GM19395 (cell line): ENCODE data around the gene TXNL1.
"Not testable (repeated sequence)": the region's sequence is repeated elsewhere in the genome, so short reads cannot be mapped to it uniquely, and the experiment has no call there.

Experiments
- ATAC-seq: cut with Tn5 transposase; IDR thresholded peaks from one replicate; pipeline ENCODE4 v1.9.1; 2021; ENCODE audit warnings: mild to moderate bottlenecking, moderate library complexity; ENCODE audit not compliant: unreplicated experiment

Gene TXNL1

DNA sequence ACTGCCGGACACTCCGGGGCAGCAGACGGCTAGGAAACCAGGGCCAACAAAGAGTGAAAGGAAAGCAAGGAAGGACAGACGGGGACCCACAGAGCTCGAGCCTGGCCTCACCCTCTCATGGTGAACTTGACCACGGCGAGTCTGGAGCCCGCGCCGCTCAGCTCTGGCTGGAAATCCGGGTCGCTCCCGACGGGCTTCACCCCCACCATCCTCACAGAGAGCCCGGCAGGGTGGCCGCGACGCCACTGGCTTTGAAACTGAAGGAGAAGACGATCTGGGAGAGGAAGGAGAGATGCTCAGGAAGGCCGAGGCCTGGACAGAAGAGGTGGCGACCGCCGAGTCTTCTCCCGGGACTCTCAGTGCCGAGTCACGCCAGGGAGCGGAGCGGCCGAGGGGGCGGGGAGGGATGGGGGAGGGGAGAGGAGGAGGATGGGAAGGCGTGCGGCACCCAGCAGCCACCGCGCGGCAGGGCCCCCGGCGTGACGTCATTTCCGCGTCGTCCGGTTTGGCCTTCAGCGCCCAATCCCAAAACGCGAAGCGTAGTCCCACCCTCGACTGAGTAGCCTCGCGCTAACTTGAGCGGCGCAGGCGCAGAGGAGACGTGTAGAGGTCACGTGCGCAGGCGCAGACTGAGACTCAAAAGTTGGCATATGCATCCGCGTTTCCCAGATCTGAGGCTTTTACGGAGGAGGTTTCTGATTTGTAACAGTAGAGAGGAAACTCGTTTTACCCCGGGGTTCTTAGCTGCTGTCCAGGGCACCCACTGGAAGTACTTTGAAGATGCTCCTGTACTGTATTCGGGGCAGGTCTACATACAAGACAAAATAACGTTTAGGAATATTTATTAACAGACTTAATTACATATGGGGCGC, at the start of gene TXNL1:
TXNL1 (minus strand) TSS at position 361 of the 872 bp plus-strand sequence; CDS start at position 209, 152 bp downstream.
- ATAC-seq = peak; percentile 92

DNA sequence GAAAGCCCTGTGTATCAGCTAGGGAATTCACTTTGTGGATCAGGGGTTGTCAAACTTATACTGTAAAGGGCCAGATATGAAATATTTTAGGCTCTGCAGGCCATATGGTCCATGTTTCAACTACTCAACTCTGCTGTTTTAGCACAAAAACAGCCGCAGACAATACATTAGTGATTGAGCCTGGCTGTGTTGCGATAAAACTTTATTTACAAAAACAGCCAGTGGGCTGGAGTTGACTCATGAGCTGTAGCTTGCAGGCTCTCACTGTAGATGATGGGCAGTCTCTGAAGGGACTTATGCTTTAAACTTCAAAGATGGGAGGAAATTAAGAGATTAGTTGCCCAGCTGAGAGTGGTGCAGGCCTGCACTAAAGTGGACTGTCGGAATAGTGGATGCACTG, 45.9 kb upstream of the TXNL1 start:
- no peak for ATAC-seq

DNA sequence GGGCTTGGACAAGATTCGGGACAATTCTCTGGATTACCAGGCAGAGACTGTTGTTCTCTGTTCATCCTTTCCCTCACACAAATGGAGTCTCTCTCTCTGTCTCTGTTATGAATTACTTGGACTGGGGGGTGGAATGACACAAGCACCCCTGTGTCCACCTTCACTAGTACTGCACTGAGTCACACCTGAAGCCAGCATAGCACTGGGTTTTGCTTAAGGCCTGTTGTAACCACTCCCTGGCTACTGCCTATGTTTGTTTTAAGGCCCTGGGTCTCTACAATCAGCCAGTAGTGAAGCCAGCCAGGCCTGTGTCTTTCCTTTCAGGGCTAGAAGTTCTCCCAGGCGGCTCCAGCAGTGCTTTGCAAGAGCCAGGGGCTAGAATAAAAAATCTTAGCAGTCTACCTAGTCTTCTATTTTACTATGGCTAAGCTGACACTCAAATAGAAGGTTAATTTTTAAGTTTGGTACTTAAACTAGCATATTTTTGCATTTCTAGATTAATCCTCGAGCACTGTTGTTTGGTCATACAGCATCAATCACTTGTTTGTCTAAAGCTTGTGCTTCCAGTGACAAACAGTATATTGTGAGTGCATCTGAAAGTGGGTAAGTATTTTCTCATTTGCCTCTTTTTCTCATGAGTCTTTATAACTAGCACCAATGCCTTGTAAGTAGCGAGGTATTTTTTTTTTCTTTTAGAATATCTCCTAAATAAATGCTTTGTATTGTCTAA, 40.6 kb upstream of the TXNL1 start:
- ATAC-seq = no peak

DNA sequence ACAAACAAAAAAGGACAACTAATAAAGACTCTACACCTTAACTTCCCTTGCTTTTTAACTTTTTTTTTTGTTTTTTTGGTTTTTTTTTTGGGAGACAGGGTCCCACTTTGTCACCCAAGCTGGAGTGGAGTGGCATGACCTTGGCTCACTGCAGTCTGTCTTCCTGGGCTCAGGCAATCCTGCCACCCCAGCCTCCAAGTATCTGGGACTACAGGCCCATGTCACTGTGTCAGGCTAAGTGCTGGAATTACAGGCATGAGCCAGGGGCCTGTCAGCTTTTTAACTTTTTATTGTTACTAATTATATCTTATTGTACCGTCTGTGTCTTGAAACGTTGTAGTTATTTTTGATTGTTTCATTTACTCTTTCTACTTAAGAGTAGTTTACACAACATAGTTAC, 38.2 kb upstream of the TXNL1 start:
- ATAC-seq = no peak

DNA sequence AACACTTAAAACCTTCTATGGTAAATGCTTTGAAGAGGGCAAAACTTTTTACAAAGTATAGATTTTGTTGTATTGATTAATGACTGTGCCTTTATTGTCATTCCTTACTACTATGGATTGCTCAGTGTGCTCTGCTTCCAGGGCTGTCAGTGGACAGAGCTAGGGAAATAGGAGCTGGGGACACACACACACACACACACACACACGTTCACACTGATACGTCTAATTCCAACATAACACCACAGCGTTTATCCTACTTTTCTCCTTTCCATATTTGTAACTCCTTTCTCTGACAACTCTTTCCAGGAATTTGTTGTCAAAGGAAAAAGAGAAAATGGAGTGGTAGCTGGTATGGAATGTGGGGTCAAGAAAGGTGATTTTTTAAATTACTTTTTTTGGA, 34.6 kb upstream of the TXNL1 start:
- no peak for ATAC-seq

DNA sequence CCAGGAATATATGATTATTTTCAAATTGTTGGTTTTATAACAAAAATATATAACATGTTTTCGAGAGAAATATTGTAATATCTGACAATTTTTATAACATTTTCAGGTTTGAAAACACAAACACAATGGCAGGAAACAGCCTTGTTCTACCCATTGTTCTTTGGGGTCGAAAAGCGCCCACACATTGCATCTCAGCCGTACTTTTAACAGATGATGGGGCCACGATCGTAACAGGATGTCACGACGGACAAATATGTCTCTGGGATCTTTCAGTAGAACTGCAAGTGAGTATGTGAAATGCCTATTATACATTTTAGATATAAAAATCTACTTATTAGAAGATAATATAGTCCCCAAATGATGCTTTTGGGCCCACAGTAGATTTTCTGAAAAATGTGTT, 34.0 kb upstream of the TXNL1 start:
- no peak for ATAC-seq

DNA sequence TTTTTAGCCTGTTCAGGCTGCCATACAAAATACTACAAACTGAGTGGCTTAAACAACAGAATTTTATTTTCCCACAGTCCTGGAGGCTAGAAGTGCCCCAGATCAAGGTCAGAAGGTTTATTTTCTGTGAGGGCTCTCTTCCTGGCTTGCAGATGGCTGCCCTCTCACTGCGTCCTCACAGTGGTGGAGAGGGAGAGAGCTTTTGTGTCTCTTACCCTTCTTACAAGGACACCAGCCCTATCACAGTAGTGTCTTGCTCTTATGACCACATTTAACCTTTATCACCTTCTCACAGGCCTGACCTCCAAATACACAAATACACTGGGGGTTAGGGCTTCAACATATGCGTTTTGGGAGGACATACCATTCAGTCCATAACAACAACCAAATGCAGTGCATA, 24.5 kb upstream of the TXNL1 start:
- no peak for ATAC-seq

DNA sequence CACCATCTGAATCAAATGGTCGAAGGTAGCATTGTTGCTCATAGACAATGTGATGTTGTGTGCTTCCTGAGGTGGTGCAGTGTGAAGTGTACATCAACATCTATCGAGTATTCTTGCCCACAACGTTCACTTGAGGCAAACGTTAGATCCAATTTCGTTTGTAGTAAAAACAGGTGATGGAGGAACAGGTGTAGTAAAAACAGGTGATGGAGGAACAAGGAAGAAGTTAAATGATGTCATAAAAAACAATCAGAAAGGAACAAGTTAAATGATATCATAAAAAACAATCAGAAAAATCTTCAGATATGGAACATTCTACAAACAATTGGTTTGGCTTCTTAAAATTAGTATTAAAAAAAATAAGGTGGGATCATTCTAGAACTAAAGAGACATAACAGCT, 24.1 kb upstream of the TXNL1 start:
- ATAC-seq = no peak

DNA sequence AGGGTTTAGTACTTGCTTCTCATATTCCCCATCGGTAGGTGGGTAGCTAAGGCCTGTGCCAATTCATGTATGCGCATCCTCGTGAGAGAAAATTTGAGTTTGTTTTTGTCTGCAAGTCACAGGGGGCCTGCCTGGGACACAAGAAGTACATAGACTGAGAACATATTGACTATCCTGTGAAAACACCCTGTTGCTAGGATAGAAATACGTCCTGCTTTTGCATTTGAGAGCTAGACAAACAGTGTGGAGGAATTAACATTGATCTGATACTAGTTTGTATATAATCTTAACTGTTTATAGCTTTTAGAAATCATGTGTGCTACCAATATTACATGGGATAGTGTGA, 23.6 kb upstream of the TXNL1 start:
- no peak for ATAC-seq

DNA sequence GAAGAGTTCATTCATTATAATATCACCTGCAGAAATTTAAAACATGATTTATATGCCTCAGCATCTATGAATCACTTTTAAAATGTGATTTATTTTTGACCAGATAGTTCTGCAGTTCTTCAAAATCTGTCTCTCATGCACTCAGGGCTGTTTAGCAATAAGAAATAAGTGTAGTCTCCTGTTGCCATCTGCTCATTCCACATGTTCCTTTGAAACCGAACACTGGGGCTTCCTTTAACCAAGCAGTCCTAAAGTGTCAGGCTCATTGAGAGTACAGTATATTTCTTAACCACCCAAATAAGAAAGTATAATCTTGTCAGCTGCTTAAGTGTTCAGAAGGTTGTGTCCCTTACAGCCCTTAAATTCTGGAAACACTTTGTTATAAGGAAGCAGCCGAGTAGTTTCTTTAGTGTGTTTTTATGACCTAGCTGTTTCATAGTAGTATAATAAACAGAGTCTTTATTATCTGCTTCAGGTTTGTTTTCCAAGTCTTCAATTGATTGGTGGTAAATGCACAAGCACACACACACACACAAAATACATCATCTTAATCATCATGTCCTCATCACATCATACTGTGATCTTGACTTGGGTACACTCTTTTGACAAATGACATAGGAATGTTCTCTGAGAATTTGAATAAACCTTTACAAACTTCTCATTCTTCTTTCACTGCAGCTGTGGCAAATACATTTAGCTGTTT, 23.1 kb upstream of the TXNL1 start:
- ATAC-seq = no peak

DNA sequence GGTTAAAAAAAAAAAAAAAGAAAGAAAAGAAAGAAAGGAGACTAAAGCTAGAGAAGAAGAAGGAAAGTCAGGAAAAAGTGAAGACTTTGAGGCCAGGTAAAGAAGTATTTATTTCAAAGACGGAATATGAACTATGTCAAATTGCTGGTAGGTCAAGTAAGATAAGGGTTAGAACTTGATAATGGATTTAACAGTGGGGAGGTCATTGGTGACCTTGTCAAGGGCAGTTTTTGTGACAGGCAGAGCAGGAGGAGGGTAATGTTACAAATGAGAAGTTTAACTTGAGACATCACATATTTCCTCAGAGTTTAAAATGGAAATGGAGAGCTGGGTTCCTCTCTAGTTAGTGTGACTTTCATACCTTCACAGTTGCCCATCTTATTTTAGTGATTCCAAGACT, 22.3 kb upstream of the TXNL1 start:
- ATAC-seq = no peak

DNA sequence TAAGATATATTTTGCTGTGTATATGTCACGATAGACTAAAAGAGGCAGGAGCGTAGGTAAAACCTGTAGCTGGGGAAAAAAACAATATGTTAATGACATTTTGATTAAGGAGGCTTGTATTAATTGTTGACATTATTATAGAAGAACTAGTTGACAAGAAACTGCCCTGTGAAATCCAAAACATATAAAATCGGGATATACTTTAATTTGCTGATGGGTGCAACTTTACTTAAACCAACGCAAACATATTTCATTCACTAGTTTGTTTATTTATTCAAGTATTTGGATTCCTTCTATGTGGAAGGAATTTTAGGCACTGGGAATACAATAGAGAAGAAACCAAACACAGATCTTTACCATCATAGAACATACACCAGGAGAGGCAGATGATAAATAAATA, 20.7 kb upstream of the TXNL1 start:
- no peak for ATAC-seq

DNA sequence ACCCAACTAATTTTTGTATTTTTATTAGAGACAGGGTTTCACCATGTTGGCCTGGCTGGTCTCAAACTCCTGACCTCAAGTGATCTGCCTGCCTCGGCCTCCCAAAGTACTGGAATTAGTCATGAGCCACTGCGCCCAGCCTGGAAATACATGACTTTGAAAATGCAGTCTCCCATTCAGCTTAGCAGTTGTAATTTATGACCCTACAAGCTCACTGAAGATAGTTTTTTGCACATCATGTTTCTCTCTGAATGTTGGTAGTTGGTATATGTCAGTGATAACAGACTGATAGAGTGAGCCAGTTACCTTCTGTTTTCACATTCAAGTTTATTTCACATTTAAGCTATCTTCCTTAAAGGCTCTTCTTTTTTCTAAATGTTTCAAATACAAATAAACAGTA, 19.9 kb upstream of the TXNL1 start:
- ATAC-seq = no peak

DNA sequence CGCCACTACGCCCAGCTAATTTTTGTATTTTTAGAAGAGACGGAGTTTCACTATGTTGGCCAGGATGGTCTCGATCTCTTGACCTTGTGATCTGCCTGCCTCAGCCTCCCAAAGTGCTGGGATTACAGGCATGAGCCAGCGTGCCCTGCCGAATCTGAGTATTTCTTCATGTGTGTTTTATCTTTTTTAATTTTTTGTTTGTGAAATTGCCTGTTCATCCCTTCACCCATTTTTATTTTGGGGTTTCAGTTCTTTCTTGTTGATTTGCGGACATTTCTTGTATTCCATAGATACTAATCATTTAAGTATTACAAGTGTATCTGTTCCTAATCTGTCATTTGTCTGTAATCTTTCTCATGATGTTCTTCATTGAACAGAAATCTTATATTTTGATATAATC, 15.9 kb upstream of the TXNL1 start:
- ATAC-seq = not testable (repeated sequence)

DNA sequence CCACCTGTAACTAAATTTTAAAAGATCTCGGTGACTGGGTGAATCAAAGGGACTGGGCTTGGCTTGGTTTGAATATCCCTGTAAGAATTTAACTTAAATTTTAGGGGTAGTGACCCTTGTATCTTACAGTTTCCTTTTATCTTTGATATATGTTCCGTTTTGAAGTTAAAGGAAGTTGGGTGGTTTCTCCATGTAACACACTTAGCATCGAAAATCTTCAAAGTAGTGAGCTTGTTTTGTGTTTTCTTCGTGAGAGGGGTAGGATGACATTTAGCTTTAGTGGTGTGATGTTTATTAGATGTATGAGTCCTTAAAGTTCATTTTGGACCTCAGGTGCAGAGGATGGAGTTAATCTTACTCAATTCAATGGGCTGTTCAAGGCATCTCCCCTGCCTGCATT, 14.4 kb upstream of the TXNL1 start:
- no peak for ATAC-seq

DNA sequence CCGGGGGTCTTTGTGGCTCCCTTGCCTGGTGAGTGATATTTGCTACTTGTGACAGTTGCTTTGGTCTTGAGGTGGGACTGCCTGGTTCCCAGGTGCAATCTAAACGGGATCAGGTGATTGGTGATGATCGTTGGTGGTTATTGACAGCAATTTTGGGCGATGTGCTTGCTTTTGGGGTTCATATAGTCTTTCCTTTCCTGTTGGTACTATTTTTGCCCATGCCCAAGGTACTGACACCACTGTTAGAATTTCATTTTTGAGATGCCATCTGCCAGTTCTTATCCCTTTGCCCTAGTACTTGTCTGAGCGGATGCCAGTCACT, 13.3 kb upstream of the TXNL1 start:
- ATAC-seq = no peak

DNA sequence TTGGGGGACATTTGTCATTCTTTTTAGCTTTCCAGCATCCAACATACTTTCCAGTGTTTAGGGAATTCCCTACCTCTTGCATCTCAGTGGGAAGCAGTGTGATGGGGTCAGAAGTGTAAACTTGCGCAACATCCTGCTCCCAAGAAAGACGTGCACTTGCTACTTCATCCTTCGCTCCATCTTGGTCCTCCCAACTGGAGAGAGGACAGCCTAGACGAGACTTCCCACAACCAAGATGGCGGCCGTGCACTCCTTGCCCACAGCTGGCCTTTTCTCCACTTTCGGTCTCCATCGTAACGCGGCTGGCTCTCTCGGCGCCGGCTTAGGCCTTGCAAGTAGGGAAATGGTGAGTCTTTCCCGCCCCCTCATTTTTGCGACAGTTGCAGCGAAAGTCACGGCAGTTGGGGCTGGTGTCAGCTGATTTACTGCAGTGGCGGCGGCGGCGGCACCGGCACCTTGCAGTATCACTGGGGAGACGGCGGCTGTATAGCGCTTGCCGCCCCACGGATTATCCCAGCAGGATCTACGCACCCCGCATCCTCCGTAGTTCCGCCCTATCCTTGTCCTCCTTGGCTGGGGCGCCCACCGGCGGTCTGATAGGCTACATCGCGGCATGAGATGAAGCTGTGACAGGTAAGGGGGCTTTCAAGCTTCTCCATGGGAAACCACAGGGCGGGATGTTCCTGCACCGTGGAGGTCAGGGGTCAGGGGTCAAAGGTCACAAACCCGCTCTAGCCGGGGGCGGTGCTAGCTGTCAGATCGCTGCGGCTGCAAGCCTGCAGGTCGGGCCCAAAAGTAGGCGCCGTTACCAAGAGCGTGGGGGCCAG, 12.8 kb upstream of the TXNL1 start, which contains the start of gene WDR7:
WDR7 (plus strand) TSS at position 416 of the 827 bp plus-strand sequence. CDS start 21,157 bp downstream, outside the sequence.
- peak; percentile 97 for ATAC-seq

DNA sequence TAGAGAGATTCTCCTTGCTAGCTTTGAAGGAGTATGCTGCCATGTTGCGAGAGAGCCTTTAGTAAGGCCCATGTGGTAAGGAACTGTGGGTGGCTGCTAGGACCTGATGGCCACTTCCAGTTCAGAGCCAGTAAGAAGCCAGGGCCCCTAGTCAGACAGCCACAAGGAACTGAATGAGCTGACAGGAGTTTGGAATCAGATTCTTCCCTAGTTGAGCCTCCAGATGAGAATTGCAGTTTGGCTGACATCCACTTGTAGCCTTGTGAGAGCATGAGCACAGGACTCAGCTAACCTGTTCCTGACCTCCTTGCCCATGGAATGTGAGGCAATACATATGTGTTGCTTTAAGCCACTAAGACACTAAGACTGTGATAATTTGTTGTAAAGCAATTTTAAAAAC, 11.6 kb upstream of the TXNL1 start:
- no peak for ATAC-seq

DNA sequence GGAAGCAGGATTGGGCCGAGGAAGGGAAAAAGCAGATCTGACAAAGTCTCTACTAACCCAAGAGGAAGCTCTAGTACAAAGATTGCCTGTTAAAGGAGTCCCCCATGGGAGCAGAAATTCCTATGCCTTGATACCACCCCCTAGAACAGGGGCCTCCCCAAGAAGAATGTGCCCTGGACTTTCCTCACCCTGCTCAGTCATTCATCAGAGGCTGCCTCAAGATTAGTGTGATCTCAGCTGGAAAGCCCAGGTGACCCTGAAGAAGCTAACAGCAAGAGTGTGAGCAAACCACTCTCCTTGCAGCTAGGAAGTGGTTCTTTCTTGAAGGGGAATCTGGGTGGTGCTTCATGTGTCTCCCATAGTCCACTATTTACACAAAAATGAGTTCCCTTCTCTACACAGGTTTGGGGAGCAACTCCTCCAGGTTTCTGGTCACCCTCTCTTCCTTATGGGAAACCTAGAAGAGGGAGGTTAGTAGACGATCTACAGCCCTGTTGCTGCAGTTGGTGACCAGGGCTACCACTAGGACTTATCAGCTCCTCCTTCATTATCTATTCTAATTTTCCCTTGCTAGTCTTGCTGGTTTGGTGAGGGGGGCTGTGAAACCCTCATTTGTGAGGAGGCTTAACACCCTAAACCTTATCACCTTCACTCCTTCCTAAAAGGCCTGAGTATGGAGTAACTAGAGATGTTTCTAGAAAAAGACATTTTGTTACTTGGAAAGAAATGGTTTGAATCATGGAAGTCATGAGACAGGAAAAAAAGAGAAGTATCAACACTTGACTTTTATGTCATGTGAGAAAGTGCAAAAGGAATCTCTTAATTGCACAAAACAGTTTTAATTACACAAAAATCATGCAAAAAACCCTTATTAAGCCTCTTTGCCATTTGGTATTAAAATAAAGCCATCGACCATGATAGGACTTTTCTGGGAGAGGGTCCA, 9.8 kb upstream of the TXNL1 start:
- no peak for ATAC-seq

DNA sequence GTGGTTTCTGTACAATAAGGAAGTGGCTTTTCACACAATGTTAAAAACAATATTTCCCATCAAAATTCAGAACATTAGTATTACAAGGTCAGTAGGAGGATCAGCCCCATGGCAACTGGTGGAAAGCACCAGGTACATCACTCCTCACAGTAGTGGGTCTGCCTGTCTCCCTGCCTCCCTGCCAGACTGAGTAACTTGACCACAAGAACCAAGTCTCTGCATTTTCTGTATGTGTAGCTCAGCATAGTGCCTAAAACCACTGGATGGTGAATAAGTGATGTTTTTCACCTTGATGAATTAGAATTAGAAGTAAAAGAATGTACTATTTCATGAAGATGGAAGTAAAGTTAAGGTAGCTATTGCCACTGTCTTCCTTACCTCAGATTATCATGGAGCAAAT, 8.7 kb upstream of the TXNL1 start:
- no peak for ATAC-seq
